ENCODE results near the gene ANKRD62.
"Not testable (repeated sequence)": the region's sequence is repeated elsewhere in the genome, so short reads cannot be mapped to it uniquely, and the experiment has no call there.

The ANKRD62 gene

DNA sequence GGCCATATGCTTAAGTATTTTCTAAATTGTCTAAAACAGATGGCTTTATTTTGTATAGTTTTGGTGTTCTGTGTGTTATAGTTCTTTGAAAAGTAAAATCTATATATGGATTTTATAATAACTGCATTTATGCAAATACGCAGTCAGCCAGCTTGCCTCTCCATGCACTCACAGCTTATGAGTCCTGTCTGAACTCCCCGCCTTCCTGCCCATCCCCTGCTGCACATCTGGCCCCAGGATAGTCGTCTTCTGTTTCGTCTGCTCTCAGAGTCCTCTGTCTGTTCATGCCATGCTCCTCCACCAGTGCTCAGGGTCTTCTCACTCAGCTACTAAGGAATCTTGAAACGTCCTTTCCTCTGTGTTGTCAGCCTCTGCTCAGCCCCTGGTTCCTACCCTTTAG, 28.2 kb upstream of the ANKRD62 start:
- DNase-seq (ENCODE audit: extremely low read depth in 1 of 2, low read depth in 1 of 2): no peak

DNA sequence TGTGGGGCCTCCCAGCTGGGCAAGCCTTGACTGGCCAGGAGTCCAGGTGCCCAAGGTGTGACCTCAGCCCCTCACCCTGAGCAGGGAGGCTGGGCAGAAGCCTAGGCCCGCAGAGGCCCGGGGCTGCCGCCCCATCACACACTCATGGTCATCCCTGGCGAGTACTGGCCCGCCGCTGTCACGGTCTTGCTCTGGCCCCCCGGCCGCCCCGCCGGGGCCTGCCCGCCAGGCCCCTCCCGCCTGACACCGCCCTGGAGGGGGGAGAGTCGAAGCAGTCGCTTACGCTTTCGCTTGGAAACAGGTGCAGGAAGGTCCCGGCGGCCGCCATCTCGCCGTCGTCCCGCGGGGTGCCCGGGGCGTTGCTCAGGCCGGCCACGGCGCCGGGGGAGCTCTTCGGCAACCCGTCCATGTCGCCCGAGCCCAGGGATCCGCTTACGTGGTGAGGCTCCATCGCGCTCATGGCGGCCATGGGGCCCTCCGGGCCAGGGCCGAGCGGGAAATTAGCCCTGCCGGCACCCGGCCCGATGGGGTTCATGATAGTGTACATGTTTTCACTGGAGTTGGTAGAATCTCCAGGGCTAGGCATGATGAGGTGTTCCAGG, 26.6 kb upstream of the ANKRD62 start:
- no peak for DNase-seq (ENCODE audit: extremely low read depth in 1 of 2, low read depth in 1 of 2)

DNA sequence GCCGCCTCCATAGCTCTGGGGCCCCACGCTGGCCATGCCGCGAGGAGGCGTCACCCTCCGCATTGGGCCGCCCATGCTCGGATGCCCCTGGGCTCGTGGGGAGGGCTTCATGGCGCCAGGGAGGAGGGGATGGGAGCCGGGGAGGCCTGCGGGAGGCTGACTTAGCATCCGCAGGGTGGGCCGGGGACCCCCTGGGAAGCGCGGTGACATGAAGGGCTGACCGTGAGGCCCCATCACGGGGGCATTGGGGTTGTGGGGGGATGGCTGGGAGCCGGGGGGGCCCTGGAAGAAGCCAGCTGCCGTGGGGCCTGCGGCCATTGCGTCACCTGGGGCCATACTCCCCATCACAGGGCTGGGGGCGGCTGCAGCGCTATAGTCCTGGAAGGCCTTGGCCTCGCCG, 26.0 kb upstream of the ANKRD62 start:
- no peak for DNase-seq (ENCODE audit: extremely low read depth in 1 of 2, low read depth in 1 of 2)

- not testable (repeated sequence) for DNase-seq (ENCODE audit: extremely low read depth in 1 of 2, low read depth in 1 of 2)
Observed at GRCh38 chr18:12068316-12068949, 25.2 kb upstream of the ANKRD62 start.

GRCh38 chr18:12068950-12069320, 24.7 kb upstream of the ANKRD62 start:
- DNase-seq (ENCODE audit: extremely low read depth in 1 of 2, low read depth in 1 of 2): no peak

DNA sequence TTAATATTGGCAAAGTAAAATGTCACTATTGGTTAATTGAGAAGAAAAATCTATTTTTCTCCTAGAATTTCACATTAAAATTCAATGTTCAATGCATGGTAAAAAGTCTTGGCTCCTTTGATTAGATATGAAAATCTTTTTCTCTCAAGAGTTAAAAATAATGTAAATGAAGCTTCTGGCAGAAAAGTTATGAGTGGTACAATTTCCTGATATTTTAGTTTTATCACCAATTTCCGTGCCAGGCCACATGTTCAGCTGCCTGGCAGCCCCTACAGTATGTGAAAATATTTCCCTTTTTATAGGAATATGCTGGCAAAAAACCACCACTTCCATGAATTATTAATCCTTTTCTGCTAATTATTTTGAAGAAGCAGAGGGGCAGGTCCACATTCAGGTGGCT, 22.6 kb upstream of the ANKRD62 start:
- not testable (repeated sequence) for DNase-seq (ENCODE audit: extremely low read depth in 1 of 2, low read depth in 1 of 2)

DNA sequence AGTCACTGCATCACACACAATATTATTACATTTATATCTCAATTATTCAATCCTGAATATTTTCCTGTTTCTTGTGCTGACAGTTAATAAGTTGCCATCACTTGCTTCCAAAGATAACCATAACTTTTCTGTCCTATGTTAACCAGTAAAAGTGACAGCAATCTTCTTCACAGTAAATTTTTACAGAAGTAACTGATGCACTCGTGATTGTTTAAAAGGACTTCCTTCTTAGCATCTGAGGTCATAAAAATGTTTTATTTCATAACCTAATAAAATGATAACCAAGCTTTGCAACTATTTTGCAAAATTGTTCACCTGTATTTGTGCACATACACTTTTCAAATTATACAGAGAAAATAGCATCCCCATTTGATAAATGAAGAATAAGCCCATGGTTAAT, 20.6 kb upstream of the ANKRD62 start:
- DNase-seq (ENCODE audit: extremely low read depth in 1 of 2, low read depth in 1 of 2): no peak

- DNase-seq (ENCODE audit: extremely low read depth in 1 of 2, low read depth in 1 of 2): no peak
Observed at GRCh38 chr18:12074736-12075135, 18.9 kb upstream of the ANKRD62 start.

GRCh38 chr18:12076424-12077140, 17.1 kb upstream of the ANKRD62 start:
- no peak for DNase-seq (ENCODE audit: extremely low read depth in 1 of 2, low read depth in 1 of 2)

DNA sequence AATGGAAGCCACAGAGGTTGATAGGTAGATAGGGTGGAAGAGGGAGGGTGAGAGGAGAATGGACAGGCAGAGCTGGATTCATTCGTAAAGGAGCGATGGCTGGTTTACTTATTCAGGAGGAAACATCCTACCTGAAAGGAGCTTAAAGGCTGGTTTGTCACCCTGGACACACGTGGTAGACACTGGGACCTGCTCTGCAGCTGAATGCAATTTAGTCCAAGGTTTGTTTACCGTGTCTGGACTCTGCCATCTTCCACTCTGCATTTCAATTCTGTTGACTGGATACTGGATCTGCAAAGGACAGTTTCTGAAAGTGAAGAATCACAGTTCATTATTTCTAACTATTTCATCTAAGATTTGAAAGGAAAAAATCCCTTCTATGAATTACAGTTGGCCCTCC, 15.6 kb upstream of the ANKRD62 start:
- DNase-seq (ENCODE audit: extremely low read depth in 1 of 2, low read depth in 1 of 2): not testable (repeated sequence)

GRCh38 chr18:12079491-12080237, 14.0 kb upstream of the ANKRD62 start:
- DNase-seq (ENCODE audit: extremely low read depth in 1 of 2, low read depth in 1 of 2): no peak

DNA sequence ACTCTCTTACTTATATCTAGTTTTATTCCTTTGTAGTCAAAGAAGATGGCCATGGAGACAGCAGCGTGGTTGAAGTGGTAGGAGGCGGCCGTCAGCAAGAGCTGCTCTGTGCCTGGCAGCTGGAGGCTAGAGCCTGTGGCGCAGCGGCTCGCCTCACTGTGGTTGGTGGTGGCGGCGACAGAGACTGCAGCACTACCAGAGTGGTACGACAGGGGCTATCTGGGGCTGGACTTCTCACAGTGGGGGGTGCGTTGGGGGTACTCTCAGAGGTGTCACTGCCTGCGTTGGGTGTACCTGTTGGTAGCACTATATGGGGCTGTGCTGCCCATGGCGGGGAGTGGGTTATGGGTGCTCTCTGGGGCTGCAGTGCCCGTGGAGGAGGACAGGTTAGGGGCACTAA, 8.5 kb upstream of the ANKRD62 start:
- no peak for DNase-seq (ENCODE audit: extremely low read depth in 1 of 2, low read depth in 1 of 2)

GRCh38 chr18:12085786-12086185, 7.9 kb upstream of the ANKRD62 start:
- no peak for DNase-seq (ENCODE audit: extremely low read depth in 1 of 2, low read depth in 1 of 2)

- DNase-seq (ENCODE audit: extremely low read depth in 1 of 2, low read depth in 1 of 2): no peak
Observed at GRCh38 chr18:12086249-12086648, 7.4 kb upstream of the ANKRD62 start.

DNA sequence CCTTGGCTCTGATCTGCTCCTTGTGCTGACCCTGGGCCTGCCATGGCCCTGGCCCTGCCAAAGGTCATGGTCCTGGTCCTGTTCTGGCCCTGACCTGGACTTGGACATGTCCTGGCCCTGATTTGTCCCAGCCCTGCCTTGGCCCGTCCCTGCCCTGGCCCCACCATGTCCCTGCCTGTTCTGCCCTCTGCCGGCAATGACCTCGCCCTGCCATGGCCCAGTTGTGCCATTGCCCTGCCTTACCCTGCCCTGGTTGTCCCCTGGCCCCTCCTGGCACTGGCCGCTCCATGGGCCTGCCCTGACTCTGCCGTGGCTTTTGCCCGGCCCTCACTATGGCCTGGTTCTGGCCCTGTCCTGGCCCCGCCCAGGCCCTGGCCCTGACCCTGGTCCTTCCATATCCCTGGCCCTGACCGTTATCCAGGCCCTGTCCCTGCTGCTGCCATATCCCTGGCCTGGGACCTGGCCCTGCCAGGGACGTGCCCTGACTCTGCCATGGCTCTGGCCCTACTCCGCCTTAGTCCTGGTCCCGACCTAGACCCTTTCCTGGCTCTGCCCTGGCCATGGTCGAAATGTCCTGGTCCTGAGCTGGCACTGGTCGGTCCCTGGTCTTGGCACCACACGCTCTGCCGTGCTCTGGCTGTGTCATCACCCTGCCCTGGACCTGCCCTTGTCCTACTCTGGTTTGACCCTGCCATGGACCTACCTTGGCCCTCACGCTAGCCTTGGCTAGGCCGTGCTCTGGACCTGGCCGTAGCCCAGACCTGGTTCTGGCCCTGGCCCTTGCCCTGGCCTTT, 6.8 kb upstream of the ANKRD62 start:
- DNase-seq (ENCODE audit: extremely low read depth in 1 of 2, low read depth in 1 of 2): no peak

- no peak for DNase-seq (ENCODE audit: extremely low read depth in 1 of 2, low read depth in 1 of 2)
Observed at GRCh38 chr18:12087471-12088025, 6.1 kb upstream of the ANKRD62 start.

DNA sequence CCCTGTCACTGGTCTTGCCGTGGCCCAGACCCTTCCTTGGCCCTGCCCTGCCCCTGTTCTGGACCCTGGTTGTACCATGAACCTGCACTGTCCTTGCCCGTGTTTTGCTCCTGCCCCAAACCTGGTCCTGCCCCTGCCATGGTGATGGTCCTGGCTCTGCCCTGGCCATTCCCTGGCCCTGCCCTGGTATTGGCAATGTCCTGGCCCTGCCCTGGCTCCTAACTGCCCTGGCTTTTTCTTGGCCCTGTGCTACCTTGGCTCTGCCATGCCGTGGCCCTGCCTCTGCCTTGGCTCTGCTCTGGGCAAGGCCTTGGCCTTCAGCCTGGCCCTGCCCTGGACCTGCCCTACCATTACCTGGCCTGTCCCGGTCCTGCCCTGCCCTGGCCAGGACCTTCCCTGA, 5.5 kb upstream of the ANKRD62 start:
- no peak for DNase-seq (ENCODE audit: extremely low read depth in 1 of 2, low read depth in 1 of 2)

GRCh38 chr18:12088731-12089375, 4.8 kb upstream of the ANKRD62 start:
- DNase-seq (ENCODE audit: extremely low read depth in 1 of 2, low read depth in 1 of 2): no peak

DNA sequence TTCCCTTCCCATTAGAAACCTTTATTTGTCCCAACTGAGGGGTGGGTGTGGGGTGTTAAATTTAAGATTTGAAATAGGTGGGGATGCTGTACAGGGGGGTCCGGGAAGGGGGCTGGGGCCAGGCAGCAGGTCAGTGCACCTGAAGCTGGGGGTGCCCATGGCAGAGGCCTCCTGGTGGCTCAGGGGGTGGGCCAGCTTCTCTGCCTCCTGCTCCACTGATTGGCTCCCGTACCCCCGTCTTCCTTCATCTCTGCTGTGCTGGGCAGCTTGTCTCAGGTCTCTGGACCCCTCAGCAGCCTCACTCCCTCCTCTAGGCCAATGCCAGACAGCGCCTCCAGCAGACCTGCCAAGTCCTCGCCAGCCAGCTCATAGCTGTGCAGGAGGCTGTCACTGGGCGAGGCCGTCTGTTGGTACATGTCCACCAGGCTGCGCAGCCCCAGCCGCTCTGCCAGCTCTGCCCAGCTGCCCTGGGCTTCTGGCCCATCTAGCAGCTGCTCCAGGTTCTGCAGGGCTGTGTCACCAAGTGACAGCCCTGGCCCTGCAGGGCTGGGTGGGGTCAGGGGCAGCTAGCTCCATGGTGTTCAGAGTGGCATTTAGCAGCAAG, 2.0 kb upstream of the ANKRD62 start:
- no peak for DNase-seq (ENCODE audit: extremely low read depth in 1 of 2, low read depth in 1 of 2)

Data from stimulated activated CD8-positive, alpha-beta memory T cell treated with anti-CD3 and anti-CD28 coated beads, Interleukin-7, amount 100 ng/mL, for 48 hours (primary cell).